Stimulated activated CD8-positive, alpha-beta memory T cell treated with anti-CD3 and anti-CD28 coated beads, Interleukin-4, amount 100 ng/mL, for 48 hours (primary cell): ENCODE results near the gene CDCP2.
"Not testable (repeated sequence)": the region's sequence is repeated elsewhere in the genome, so short reads cannot be mapped to it uniquely, and the experiment has no call there.

Source experiments
- DNase-seq: peaks from one replicate; pipeline ENCODE4 v3.0.0-alpha.2; 2020

CDCP2 gene

GRCh38 chr1:54114001-54114400 is 38.8 kb downstream of the CDCP2 start:
- no peak for DNase-seq

GRCh38 chr1:54112705-54113368 is 40.0 kb downstream of the CDCP2 start:
- no peak for DNase-seq

- no peak for DNase-seq
Measured at GRCh38 chr1:54112027-54112426, 40.8 kb downstream of the CDCP2 start.

GRCh38 chr1:54111624-54112023 is 41.2 kb downstream of the CDCP2 start:
- DNase-seq = no peak

DNA sequence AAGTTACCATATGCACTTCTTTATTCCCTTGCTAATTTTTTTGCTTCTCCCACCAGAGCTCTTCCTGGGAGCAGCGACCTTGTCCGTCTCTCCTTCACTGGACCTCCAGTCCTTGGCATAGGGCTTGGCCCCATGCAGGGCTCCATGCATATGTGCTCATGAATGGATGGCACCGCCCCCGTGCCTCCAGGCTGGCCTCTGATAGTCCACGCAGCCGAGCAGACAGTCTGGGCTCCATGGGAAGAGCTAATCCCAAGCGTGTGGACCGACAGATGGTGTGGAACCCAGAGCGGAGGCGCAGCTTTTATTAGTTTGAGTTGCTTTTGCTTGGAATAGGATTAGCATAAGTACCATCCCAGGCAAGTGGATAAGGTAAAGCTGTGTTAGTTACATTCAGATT is 41.8 kb downstream of the CDCP2 start:
- no peak for DNase-seq

DNA sequence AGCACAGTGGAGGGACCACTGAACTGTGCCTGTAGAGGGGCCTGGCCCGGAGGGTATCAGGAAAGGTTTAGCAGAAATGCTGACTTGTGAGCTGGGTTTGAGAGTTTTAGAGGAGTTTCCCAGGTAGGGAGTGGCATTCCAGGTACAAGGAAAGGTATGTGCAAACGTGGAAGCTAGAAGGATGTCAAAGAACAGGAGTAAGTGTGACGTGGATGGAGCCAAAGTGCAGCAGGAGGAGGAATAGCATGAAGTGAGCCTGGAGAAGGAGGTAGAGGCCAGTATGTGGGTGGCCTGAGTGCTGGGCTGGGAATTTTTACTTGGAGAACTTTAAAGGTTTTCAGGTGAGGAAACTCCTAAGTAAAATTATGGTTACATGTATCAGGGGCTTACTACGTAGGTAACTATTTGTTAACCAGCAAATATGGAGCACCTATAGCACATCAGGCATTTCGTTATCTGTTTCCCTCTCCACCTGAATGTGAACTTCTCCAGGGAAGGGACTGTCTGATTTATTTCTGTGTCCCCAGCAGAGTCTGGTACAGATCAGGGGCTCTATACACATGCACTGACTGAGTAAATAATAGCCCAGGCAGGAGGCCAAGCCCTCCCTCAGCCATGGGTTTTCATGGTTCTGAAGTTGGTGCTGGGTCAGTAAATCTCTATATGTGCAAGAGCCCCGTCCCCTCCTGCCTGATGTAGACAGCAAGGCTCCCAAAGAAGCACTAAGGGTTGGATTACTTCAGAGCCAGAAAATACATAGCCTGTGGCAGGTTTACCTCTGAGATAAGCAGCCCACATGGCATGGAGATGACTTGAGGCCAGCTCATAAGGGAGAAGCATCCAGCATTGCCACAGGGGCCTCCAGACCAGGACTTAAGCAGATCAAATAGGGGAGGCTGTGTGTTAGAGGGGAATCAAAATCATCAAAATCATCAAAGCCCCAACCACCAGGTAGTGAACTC is 43.4 kb downstream of the CDCP2 start:
- DNase-seq = no peak

- no peak for DNase-seq
Measured at GRCh38 chr1:54108156-54108555, 44.6 kb downstream of the CDCP2 start.

GRCh38 chr1:54107131-54107530 is 45.7 kb downstream of the CDCP2 start:
- peak; percentile 6 for DNase-seq

DNA sequence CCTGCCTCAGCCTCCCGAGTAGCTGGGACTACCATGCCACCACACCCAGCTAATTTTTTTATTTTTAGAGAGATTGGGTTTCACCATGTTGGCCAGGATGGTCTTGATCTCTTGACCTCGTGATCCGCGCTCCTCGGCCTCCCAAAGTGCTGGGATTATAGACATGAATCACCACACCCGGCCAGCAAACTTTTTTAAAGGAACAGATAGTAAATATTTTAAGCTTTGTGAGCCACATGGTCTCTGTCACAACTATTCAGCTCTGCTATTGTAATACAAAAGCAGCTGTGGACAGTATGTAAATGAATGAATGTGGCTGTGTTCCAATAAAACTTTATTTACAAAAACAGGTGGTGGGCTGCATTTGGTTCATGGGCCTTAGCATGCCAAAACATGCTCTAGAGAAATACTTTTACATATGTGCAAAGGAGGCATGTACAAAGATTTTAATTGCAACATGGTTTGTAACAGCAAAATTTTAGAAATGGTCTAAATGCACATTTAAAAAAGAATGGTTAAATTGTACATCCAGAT is 47.0 kb downstream of the CDCP2 start:
- DNase-seq = no peak

DNA sequence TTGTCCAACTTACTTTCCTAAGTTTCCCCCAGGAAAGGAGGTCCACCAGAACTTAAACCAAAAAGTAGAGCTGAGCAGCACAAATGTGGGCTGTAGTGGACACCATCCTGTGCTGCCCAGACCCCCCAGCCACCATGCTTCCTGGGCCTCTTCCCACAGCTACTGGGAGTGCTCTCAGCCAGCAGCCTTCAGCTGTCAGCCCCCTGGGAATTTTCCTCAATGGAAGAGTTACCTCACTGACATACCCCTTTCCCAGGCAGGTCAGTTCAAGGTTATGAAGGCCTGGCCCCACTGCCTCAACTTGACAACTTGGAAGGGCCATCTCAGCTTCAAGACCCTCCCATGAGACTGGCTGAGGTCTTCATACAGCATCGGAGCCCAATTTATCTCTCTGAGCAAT is 47.7 kb downstream of the CDCP2 start:
- DNase-seq = peak; percentile 7

GRCh38 chr1:54104613-54105012 is 48.2 kb downstream of the CDCP2 start:
- DNase-seq = not testable (repeated sequence)

- DNase-seq = no peak
Measured at GRCh38 chr1:54103414-54103813, 49.4 kb downstream of the CDCP2 start.

GRCh38 chr1:54100500-54100899 is 52.3 kb downstream of the CDCP2 start:
- no peak for DNase-seq

GRCh38 chr1:54099061-54099610 is 53.7 kb downstream of the CDCP2 start:
- no peak for DNase-seq

DNA sequence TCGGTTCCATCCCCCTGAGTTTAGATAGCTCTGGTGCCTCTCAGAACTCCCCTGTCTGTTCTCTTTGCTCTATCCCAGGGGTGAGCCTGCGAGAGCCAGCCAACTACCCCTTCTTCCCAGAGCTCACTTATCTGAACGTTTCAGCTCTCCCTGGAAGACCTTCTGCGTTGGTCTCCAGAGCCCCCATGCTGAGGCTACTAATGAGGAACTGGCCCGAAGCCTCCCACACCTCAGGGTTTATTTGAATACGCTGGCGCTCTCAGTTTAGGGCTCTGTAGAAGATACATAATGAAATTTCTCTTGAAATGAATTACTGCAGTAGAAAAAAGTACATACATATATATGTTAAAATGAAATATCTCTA is 55.9 kb downstream of the CDCP2 start:
- no peak for DNase-seq

DNA sequence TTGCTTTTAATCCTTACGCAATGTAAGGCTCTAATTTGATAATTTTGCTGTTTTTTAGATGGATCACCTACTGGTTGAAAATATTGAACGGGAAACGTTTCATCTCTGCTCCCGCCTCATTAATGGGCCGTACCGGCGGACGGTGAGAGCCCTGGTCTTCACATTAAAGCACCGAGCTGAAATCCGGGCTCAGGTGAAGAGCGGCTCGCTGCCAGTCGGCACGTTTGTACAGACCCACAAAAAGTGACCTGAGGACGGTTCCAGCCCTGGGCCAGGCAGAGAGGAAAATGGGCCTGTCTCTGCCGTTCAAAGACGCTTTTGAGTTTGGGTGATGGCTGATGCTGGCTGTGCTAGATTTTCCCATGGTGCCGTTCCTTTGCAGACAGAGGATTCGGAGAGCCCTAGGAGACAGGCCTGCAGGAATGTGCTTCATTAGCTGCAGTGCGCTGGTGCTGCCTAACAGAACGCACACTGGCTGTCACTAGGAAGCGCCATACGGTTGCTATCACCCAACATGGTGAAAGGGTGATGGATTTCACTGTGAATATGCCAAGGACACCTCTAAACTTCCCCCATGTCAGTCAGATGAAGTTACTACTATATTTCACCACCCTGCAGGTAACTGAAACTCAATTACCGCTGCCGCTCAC is 56.4 kb downstream of the CDCP2 start:
- DNase-seq = peak; percentile 6

- no peak for DNase-seq
Measured at GRCh38 chr1:54095546-54096226, 57.1 kb downstream of the CDCP2 start.

GRCh38 chr1:54094730-54095105 is 58.1 kb downstream of the CDCP2 start:
- DNase-seq = not testable (repeated sequence)

- DNase-seq = no peak
Measured at GRCh38 chr1:54094001-54094729, 58.6 kb downstream of the CDCP2 start.

GRCh38 chr1:54091666-54092065 is 61.1 kb downstream of the CDCP2 start:
- no peak for DNase-seq

- DNase-seq = no peak
Measured at GRCh38 chr1:54088385-54088784, 64.4 kb downstream of the CDCP2 start.

GRCh38 chr1:54086754-54087153 is 66.0 kb downstream of the CDCP2 start:
- DNase-seq = no peak
